Effector memory CD8-positive, alpha-beta T cell (primary cell): ENCODE results near the gene QPCTL.

Source experiments
- ATAC-seq: fragments of 150-1000 bp; cut with Tn5 transposase; replicated peaks from 2 replicates; pipeline ENCODE4 v1.10.0; 2021; ENCODE audit warnings: mild to moderate bottlenecking, moderate library complexity
- DNase-seq, 3 experiments: peaks; one replicate each; pipeline ENCODE4 v3.0.0; 2021
- H3K27ac Mint-ChIP-seq, 2 donors: one replicate each; pipeline ENCODE4 v1.8.0; 2022; ENCODE audit warnings: mild to moderate bottlenecking in 2 of 2, mixed read lengths in 2 of 2, moderate library complexity in 2 of 2
- H3K27me3 Mint-ChIP-seq, 2 donors: one replicate each; pipeline ENCODE4 v1.8.0; 2022; ENCODE audit warnings: mixed read lengths in 2 of 2
- H3K36me3 Mint-ChIP-seq: one replicate; pipeline ENCODE4 v1.8.0; 2022; ENCODE audit warnings: mild to moderate bottlenecking, moderate library complexity, mixed read lengths; ENCODE audit not compliant: insufficient read depth
- H3K4me1 Mint-ChIP-seq, 2 donors: one replicate each; pipeline ENCODE4 v1.8.0; 2022; ENCODE audit warnings: low read depth in 2 of 2, mixed read lengths in 2 of 2
- H3K4me3 Mint-ChIP-seq, 2 donors: one replicate each; pipeline ENCODE4 v1.8.0; 2022; ENCODE audit warnings: mild to moderate bottlenecking in 2 of 2, mixed read lengths in 2 of 2, moderate library complexity in 2 of 2
- H3K9me3 Mint-ChIP-seq, 2 donors: one replicate each; pipeline ENCODE4 v1.8.0; 2022; ENCODE audit warnings: mixed read lengths in 2 of 2
- total RNA-seq, 9 experiments: gene quantifications; one replicate each; lab custom pipeline; 2026; lab: John Stamatoyannopoulos, UW

QPCTL gene
- total RNA-seq, result 7.7 to 14.6 (median 9.8) reads per million in 9 experiments

GRCh38 chr19:45692187-45693105, at the start of gene QPCTL:
Gene QPCTL (plus strand): TSS chr19:45692666. CDS start chr19:45692704, 38 bp downstream.
- peak within 1 kb of the TSS; percentile 86 to 91 for H3K27ac Mint-ChIP-seq
- H3K4me1 Mint-ChIP-seq, result peaks cover 12 to 16% of the 10 kb centered on the region in 2 donors
- ATAC-seq (peak; percentile 86), DNase-seq (peak; percentile 94 to 97 (median 94))
- no peaks in the 10 kb centered on the region for H3K9me3 Mint-ChIP-seq
- H3K27me3 Mint-ChIP-seq, result no peaks in the 10 kb centered on the region
- H3K4me3 Mint-ChIP-seq, result peak within 1 kb of the TSS; percentile 82 to 94
- H3K36me3 Mint-ChIP-seq, result peaks cover 54% of the 10 kb centered on the region

GRCh38 chr19:45643024-45643926, 49.2 kb upstream of the QPCTL start:
- Mint-ChIP-seq H3K4me1 (peaks cover 40 to 53% of the 10 kb centered on the region in 2 donors), H3K9me3 (no peaks in the 10 kb centered on the region), H3K27me3 (no peaks in the 10 kb centered on the region), H3K27ac (peak overlapping the region; percentile 87 to 98), H3K4me3 (peak overlapping the region; percentile 74 to 75), H3K36me3 (peaks cover 34% of the 10 kb centered on the region)
- peak; percentile 89 to 93 (median 90) for DNase-seq
- ATAC-seq, result peak; percentile 16

GRCh38 chr19:45643927-45644771, 48.3 kb upstream of the QPCTL start:
- Mint-ChIP-seq H3K9me3 (no peaks in the 10 kb centered on the region), H3K36me3 (peaks cover 30% of the 10 kb centered on the region), H3K4me1 (peaks cover 32 to 46% of the 10 kb centered on the region in 2 donors), H3K27ac (peak overlapping the region; percentile 70 to 98), H3K27me3 (no peaks in the 10 kb centered on the region), H3K4me3 (no peak overlapping the region)
- ATAC-seq (no peak), DNase-seq (no peak)

- no peaks in the 10 kb centered on the region for H3K27me3 Mint-ChIP-seq
- no peaks in the 10 kb centered on the region for H3K9me3 Mint-ChIP-seq
- peaks cover 32 to 42% of the 10 kb centered on the region in 2 donors for H3K4me1 Mint-ChIP-seq
- peaks cover 30% of the 10 kb centered on the region for H3K36me3 Mint-ChIP-seq
- ATAC-seq, result no peak
- peak overlapping the region; percentile 81 to 98 for H3K27ac Mint-ChIP-seq
- DNase-seq, result no peak
- H3K4me3 Mint-ChIP-seq, result peak overlapping the region; percentile 83 to 84
These were observed 47.3 kb upstream of the QPCTL start for GRCh38 chr19:45645068-45645630.

GRCh38 chr19:45645631-45646344, 46.7 kb upstream of the QPCTL start:
- Mint-ChIP-seq H3K27ac (peak overlapping the region; percentile 81 to 98), H3K4me1 (peaks cover 29 to 36% of the 10 kb centered on the region in 2 donors), H3K9me3 (no peaks in the 10 kb centered on the region), H3K4me3 (peak overlapping the region; percentile 83 to 84), H3K27me3 (peaks cover 0 to 4% of the 10 kb centered on the region in 2 donors), H3K36me3 (peaks cover 28% of the 10 kb centered on the region)
- peak; percentile 36 for ATAC-seq
- DNase-seq, result peak; percentile 68 to 77 (median 74)

- H3K4me3 Mint-ChIP-seq, result peak overlapping the region; percentile 83 to 84
- no peaks in the 10 kb centered on the region for H3K9me3 Mint-ChIP-seq
- H3K27me3 Mint-ChIP-seq, result peaks cover 0 to 9% of the 10 kb centered on the region in 2 donors
- ATAC-seq, result no peak
- no peak for DNase-seq
- H3K27ac Mint-ChIP-seq, result peak overlapping the region in 1 of 2 donors; percentile 98
- peaks cover 24 to 31% of the 10 kb centered on the region in 2 donors for H3K4me1 Mint-ChIP-seq
- peaks cover 22% of the 10 kb centered on the region for H3K36me3 Mint-ChIP-seq
These were observed 46.1 kb upstream of the QPCTL start for GRCh38 chr19:45646345-45646698.

GRCh38 chr19:45650722-45651121, 41.7 kb upstream of the QPCTL start:
- no peaks in the 10 kb centered on the region for H3K9me3 Mint-ChIP-seq
- peaks cover 6 to 8% of the 10 kb centered on the region in 2 donors for H3K4me1 Mint-ChIP-seq
- H3K36me3 Mint-ChIP-seq, result no peaks in the 10 kb centered on the region
- H3K27me3 Mint-ChIP-seq, result peaks cover 0 to 9% of the 10 kb centered on the region in 2 donors
- DNase-seq, result no peak
- no peak overlapping the region for H3K4me3 Mint-ChIP-seq
- no peak for ATAC-seq
- H3K27ac Mint-ChIP-seq, result no peak overlapping the region

- Mint-ChIP-seq H3K27ac (no peak overlapping the region), H3K9me3 (no peaks in the 10 kb centered on the region), H3K27me3 (peaks cover 0 to 9% of the 10 kb centered on the region in 2 donors), H3K4me1 (no peaks in the 10 kb centered on the region), H3K36me3 (no peaks in the 10 kb centered on the region), H3K4me3 (no peak overlapping the region)
- ATAC-seq (no peak), DNase-seq (no peak)
These were observed 38.8 kb upstream of the QPCTL start for GRCh38 chr19:45653634-45654033.

GRCh38 chr19:45655073-45655472, 37.4 kb upstream of the QPCTL start:
- no peak overlapping the region for H3K27ac Mint-ChIP-seq
- ATAC-seq, result no peak
- H3K27me3 Mint-ChIP-seq, result peaks cover 0 to 9% of the 10 kb centered on the region in 2 donors
- no peaks in the 10 kb centered on the region for H3K4me1 Mint-ChIP-seq
- no peaks in the 10 kb centered on the region for H3K36me3 Mint-ChIP-seq
- H3K4me3 Mint-ChIP-seq, result no peak overlapping the region
- no peak for DNase-seq
- H3K9me3 Mint-ChIP-seq, result no peaks in the 10 kb centered on the region

GRCh38 chr19:45657520-45658167, 34.8 kb upstream of the QPCTL start:
- Mint-ChIP-seq H3K36me3 (peaks cover 3% of the 10 kb centered on the region), H3K27ac (no peak overlapping the region), H3K4me3 (no peak overlapping the region), H3K27me3 (no peaks in the 10 kb centered on the region), H3K4me1 (peaks cover 0 to 4% of the 10 kb centered on the region in 2 donors), H3K9me3 (no peaks in the 10 kb centered on the region)
- ATAC-seq (no peak), DNase-seq (no peak)

GRCh38 chr19:45659096-45659729, 33.3 kb upstream of the QPCTL start:
- no peak overlapping the region for H3K27ac Mint-ChIP-seq
- peaks cover 0 to 3% of the 10 kb centered on the region in 2 donors for H3K27me3 Mint-ChIP-seq
- H3K9me3 Mint-ChIP-seq, result no peaks in the 10 kb centered on the region
- H3K4me1 Mint-ChIP-seq, result peaks cover 2 to 4% of the 10 kb centered on the region in 2 donors
- ATAC-seq, result no peak
- peaks cover 3% of the 10 kb centered on the region for H3K36me3 Mint-ChIP-seq
- DNase-seq, result no peak
- no peak overlapping the region for H3K4me3 Mint-ChIP-seq
